OCI-LY1 (cell line): ENCODE measurements around the gene PI4KA.

ENCODE experiments used
- EZH2 ChIP-seq: fragments of 200-600 bp; sonication (generic), shearing (Covaris generic); IDR thresholded peaks from 2 replicates; pipeline ENCODE4 v1.8.0; 2017; ENCODE audit warnings: borderline replicate concordance, mixed run types, mild to moderate bottlenecking, antibody characterized with exemption, low read length, moderate library complexity, mixed read lengths
- TF ChIP-seq, protein P1 (sequence below): fragments of 200-600 bp; sonication (generic), shearing (Covaris generic); IDR thresholded peaks from 2 replicates; pipeline ENCODE4 v1.5.1; 2017; ENCODE audit warnings: mild to moderate bottlenecking, antibody characterized with exemption, low read length, moderate library complexity, mixed read lengths

DNA sequence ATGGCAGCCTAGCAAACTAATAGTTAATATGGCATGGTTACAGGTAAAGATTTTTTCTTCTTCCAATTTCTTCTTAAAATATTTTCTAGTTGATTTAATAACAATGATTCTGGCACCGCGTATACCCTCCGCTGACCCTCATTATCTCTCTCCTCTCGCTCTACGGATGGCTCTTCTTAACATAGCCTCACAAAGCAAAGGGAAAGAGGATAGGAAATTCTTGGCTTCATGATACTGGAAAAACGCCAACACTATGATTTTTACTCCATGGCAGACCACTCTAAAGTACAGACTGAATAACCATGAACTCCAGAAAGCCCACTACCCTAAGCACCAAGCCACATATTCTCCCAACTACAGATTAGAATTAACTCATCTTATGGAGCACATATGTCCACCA, 6.1 kb downstream of the PI4KA start:
- TF ChIP-seq, protein P1, sequence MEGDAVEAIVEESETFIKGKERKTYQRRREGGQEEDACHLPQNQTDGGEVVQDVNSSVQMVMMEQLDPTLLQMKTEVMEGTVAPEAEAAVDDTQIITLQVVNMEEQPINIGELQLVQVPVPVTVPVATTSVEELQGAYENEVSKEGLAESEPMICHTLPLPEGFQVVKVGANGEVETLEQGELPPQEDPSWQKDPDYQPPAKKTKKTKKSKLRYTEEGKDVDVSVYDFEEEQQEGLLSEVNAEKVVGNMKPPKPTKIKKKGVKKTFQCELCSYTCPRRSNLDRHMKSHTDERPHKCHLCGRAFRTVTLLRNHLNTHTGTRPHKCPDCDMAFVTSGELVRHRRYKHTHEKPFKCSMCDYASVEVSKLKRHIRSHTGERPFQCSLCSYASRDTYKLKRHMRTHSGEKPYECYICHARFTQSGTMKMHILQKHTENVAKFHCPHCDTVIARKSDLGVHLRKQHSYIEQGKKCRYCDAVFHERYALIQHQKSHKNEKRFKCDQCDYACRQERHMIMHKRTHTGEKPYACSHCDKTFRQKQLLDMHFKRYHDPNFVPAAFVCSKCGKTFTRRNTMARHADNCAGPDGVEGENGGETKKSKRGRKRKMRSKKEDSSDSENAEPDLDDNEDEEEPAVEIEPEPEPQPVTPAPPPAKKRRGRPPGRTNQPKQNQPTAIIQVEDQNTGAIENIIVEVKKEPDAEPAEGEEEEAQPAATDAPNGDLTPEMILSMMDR, result no peak
- no peak for TF ChIP-seq EZH2
